NCI-H128 (cell line): Measurements from ENCODE around the gene MPZL3.

ENCODE experiments used
- DNase-seq: peaks from one replicate; lab custom pipeline; 2025; ENCODE audit not compliant: unreplicated experiment; lab: John Stamatoyannopoulos, UW

MPZL3 gene

GRCh38 chr11:118251858-118252652, at the start of gene MPZL3:
TSS of gene MPZL3 (minus strand) at chr11:118252365. CDS start at chr11:118252294, 71 bp downstream.
- DNase-seq, result peak; percentile 87

- no peak for DNase-seq
Measured at GRCh38 chr11:118301600-118302195, 49.5 kb upstream of the MPZL3 start.

GRCh38 chr11:118295815-118296454, 43.8 kb upstream of the MPZL3 start:
- no peak for DNase-seq

- DNase-seq, result no peak
Measured at GRCh38 chr11:118295199-118295598, 43.0 kb upstream of the MPZL3 start.

GRCh38 chr11:118294053-118294452, 41.9 kb upstream of the MPZL3 start:
- no peak for DNase-seq

- DNase-seq, result no peak
Measured at GRCh38 chr11:118291477-118292135, 39.4 kb upstream of the MPZL3 start.

- no peak for DNase-seq
Measured at GRCh38 chr11:118290923-118291322, 38.8 kb upstream of the MPZL3 start.

GRCh38 chr11:118289401-118289800, 37.2 kb upstream of the MPZL3 start:
- DNase-seq, result no peak

GRCh38 chr11:118287006-118287405, 34.8 kb upstream of the MPZL3 start:
- DNase-seq, result no peak

GRCh38 chr11:118286545-118286944, 34.4 kb upstream of the MPZL3 start:
- DNase-seq, result no peak

GRCh38 chr11:118283756-118284350, 31.7 kb upstream of the MPZL3 start:
- DNase-seq, result no peak

GRCh38 chr11:118283037-118283636, 31.0 kb upstream of the MPZL3 start:
- no peak for DNase-seq

- DNase-seq, result no peak
Measured at GRCh38 chr11:118282606-118283005, 30.4 kb upstream of the MPZL3 start.

GRCh38 chr11:118281284-118281683, 29.1 kb upstream of the MPZL3 start:
- DNase-seq, result no peak

GRCh38 chr11:118277312-118277711, 25.1 kb upstream of the MPZL3 start:
- no peak for DNase-seq

- DNase-seq, result no peak
Measured at GRCh38 chr11:118276422-118276821, 24.3 kb upstream of the MPZL3 start.

GRCh38 chr11:118275176-118275575, 23.0 kb upstream of the MPZL3 start:
- no peak for DNase-seq

GRCh38 chr11:118274186-118274585, 22.0 kb upstream of the MPZL3 start:
- no peak for DNase-seq

GRCh38 chr11:118272001-118272400, 19.8 kb upstream of the MPZL3 start:
- no peak for DNase-seq

GRCh38 chr11:118267486-118267885, 15.3 kb upstream of the MPZL3 start:
- DNase-seq, result no peak

- DNase-seq, result no peak
Measured at GRCh38 chr11:118265954-118266353, 13.8 kb upstream of the MPZL3 start.
